HL-60 (cell line): ENCODE data around the gene MRPS23.

Experiments
- DNase-seq, 2 experiments: peaks; one replicate each; pipeline ENCODE4 v3.0.0-alpha.2; 2010 to 2020; ENCODE audit warnings: low read depth in 1 of 2, low spot score in 1 of 2
- H3K27ac ChIP-seq: fragments of 250-450 bp; sonication (Bioruptor Pico); replicated peaks from 2 replicates; pipeline ENCODE4 v1.5.1; 2020; ENCODE audit warnings: mild to moderate bottlenecking, moderate library complexity
- H3K27me3 ChIP-seq: fragments of 250-450 bp; sonication (Bioruptor Pico); 2 replicates; pipeline ENCODE4 v1.5.1; 2021; ENCODE audit warnings: mild to moderate bottlenecking, moderate library complexity; ENCODE audit not compliant: insufficient read depth, poor library complexity, severe bottlenecking
- H3K4me3 ChIP-seq: replicated peaks from 2 replicates; pipeline ENCODE4 v1.5.1; 2011; ENCODE audit warnings: mild to moderate bottlenecking, control low read depth, low read length; ENCODE audit not compliant: insufficient read depth
- GABPA ChIP-seq: IDR thresholded peaks from 2 replicates; pipeline ENCODE4 v1.6.1; 2012; ENCODE audit warnings: low read depth
- POLR2AphosphoS5 ChIP-seq: IDR thresholded peaks from 2 replicates; pipeline ENCODE4 v1.6.1; 2012; ENCODE audit warnings: low read depth
- REST ChIP-seq: IDR thresholded peaks from 2 replicates; pipeline ENCODE4 v1.6.1; 2012; ENCODE audit warnings: low read depth; ENCODE audit not compliant: insufficient replicate concordance
- SPI1 ChIP-seq: IDR thresholded peaks from 2 replicates; pipeline ENCODE4 v1.6.1; 2012; ENCODE audit warnings: low read depth, mild to moderate bottlenecking, borderline replicate concordance
- TF ChIP-seq, protein P1 (sequence below): IDR thresholded peaks from one replicate; pipeline ENCODE4 v1.5.1; 2011; ENCODE audit warnings: low read length, control low read depth, inconsistent platforms; ENCODE audit not compliant: insufficient read depth

Gene MRPS23

GRCh38 chr17:57895382-57896060 is 45.7 kb upstream of the MRPS23 start:
- no peak for DNase-seq
- Histone ChIP-seq H3K4me3 (no peak overlapping the region), H3K27me3 (no peaks in the 10 kb centered on the region), H3K27ac (peak overlapping the region; percentile 97)
- TF ChIP-seq POLR2AphosphoS5 (no peak), REST (no peak), GABPA (no peak), SPI1 (no peak)
- TF ChIP-seq, protein P1, sequence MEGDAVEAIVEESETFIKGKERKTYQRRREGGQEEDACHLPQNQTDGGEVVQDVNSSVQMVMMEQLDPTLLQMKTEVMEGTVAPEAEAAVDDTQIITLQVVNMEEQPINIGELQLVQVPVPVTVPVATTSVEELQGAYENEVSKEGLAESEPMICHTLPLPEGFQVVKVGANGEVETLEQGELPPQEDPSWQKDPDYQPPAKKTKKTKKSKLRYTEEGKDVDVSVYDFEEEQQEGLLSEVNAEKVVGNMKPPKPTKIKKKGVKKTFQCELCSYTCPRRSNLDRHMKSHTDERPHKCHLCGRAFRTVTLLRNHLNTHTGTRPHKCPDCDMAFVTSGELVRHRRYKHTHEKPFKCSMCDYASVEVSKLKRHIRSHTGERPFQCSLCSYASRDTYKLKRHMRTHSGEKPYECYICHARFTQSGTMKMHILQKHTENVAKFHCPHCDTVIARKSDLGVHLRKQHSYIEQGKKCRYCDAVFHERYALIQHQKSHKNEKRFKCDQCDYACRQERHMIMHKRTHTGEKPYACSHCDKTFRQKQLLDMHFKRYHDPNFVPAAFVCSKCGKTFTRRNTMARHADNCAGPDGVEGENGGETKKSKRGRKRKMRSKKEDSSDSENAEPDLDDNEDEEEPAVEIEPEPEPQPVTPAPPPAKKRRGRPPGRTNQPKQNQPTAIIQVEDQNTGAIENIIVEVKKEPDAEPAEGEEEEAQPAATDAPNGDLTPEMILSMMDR, result no peak

DNA sequence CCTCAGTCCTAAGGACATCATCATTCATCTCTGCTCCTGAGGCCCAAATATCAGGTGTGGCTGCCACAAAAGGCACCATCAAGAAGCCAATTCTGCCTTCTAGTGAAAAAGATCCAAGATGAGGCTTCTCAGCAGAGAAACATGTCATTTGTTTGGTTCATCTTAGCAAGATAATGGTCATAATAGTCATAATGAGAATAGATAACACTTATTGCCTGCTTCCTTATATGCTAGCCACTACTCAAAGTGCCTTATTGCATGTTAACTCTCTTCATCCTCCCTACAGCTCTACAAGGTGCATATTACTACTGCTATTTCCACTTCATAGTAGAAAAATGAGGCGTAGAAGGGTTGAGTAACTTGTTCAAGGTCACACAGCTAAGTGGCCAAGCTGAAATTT is 45.0 kb upstream of the MRPS23 start:
- TF ChIP-seq GABPA (no peak), REST (no peak), POLR2AphosphoS5 (no peak), SPI1 (no peak)
- TF ChIP-seq, protein P1, result no peak
- H3K4me3 ChIP-seq, result no peak overlapping the region
- peak overlapping the region; percentile 97 for H3K27ac ChIP-seq
- no peaks in the 10 kb centered on the region for H3K27me3 ChIP-seq
- DNase-seq, result no peak

DNA sequence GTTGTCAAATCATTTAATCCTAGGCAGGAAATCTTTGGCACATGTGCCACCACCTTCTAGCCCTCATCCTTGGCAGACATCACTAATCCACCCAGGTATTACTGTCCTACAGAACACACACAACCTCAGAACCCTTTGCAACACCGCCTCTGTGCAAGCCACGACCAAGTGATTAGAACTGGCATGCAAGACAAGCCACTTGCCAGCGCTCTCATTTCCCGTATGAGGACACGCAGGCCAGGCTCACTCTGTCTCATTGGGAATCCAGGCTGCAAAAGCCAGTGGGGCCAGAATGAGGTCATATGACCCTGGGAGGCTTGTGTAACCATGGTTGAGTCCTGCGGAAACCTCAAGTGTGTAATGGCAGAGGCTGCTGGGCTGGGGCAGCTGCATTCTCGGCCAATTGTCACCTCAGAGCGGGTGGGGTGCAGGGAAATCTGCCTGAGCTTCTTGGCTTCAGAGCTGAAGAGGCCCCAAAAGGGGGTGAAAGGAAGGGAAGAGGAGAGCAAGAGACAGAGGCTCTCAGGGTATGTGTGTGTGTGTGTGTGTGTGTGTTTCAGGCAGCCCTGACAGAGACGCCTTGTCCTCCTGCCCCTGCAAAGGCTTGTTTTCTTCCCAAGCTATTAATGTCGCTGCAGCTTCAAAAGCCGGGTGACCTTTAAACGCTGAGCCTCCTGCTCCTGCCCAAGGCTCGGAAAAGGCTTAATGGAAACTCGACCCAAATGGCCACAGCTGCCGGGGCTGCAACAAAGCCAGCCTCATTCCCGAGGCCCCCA is 43.2 kb upstream of the MRPS23 start:
- H3K27ac ChIP-seq, result peak overlapping the region; percentile 97

More for the DNA sequence above, 43.2 kb upstream of the MRPS23 start:
- Histone ChIP-seq H3K4me3 (peak overlapping the region; percentile 12; the same call in 1 of the 2 replicates), H3K27me3 (no peaks in the 10 kb centered on the region)
- peak; percentile 90 for TF ChIP-seq POLR2AphosphoS5
- no peak for TF ChIP-seq GABPA
- TF ChIP-seq, protein P1, result no peak
- peak; percentile 23; the same call in 1 of the 2 replicates for TF ChIP-seq SPI1
- no peak for TF ChIP-seq REST
- peak; percentile 99 to 100 for DNase-seq
